ENCODE results near the gene APCDD1.
"Not testable (repeated sequence)": the region's sequence is repeated elsewhere in the genome, so short reads cannot be mapped to it uniquely, and the experiment has no call there.

APCDD1 gene

DNA sequence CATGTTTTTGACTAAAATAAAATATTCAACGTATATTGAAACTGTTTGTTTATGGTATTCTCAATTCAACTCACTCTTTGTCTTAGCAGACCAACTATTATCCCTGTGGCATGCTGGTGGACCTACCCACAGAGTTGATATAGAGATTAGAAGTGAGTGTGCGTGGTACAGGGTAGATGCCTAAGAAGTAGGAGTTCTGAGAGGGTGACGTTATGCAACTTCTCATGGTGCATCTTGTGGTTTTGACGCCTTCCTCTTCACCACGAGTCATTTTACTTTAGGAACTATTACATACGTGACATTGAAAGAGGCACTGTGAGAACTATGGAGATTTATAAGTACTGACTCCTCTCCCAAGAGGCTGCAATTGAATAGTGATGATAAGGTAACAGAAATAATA lies 44.8 kb downstream of the APCDD1 start:
- TF ChIP-seq, protein P1, sequence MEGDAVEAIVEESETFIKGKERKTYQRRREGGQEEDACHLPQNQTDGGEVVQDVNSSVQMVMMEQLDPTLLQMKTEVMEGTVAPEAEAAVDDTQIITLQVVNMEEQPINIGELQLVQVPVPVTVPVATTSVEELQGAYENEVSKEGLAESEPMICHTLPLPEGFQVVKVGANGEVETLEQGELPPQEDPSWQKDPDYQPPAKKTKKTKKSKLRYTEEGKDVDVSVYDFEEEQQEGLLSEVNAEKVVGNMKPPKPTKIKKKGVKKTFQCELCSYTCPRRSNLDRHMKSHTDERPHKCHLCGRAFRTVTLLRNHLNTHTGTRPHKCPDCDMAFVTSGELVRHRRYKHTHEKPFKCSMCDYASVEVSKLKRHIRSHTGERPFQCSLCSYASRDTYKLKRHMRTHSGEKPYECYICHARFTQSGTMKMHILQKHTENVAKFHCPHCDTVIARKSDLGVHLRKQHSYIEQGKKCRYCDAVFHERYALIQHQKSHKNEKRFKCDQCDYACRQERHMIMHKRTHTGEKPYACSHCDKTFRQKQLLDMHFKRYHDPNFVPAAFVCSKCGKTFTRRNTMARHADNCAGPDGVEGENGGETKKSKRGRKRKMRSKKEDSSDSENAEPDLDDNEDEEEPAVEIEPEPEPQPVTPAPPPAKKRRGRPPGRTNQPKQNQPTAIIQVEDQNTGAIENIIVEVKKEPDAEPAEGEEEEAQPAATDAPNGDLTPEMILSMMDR (IDR thresholded peaks at IDR 0.05; ENCODE audit: borderline replicate concordance, insufficient read depth, low read depth, low read length) = no peak
- H3K4me3 ChIP-seq (ENCODE audit: low read depth, low read length) = no peak overlapping the region

DNA sequence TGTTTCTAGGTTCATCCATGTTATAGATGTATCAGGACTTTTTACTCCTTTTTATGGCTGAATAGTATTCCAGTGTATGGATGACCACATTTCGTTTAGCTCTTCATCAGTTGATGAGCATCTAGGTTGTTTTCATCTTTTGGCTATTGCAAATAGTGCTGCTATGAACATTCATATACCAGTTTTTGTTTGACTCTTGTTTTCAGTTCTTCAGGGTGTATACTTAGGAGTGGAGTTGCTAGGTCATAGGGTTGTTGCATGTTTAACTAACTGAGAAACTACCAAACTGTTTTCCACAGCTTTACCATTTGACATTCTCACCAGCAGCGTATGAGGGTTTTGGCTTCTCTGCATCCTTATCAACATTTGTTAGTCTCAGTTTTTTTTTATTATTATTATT lies 45.6 kb downstream of the APCDD1 start:
- H3K4me3 ChIP-seq (ENCODE audit: low read depth, low read length) = no peak overlapping the region
- TF ChIP-seq, protein P1 (IDR thresholded peaks at IDR 0.05; ENCODE audit: borderline replicate concordance, insufficient read depth, low read depth, low read length) = no peak

DNA sequence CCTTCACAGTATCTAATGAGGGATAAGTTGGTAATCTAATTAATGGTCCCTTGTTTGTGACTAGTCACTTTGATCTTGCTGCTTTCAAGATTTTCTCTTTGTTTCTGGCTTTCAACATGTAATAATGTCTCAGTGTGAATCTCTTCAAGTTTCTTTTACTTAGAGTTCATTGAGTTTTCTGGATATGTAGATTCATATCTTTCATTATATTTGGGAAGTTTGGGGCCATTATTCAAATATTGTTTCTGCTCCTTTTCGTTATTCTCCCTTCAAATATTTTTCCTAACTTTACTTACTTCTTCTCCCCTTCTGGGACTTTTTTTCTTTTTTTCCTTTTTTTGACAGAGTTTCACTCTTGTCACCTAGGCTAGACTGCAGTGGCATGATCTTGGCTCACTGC lies 50.3 kb downstream of the APCDD1 start:
- no peak overlapping the region for H3K4me3 ChIP-seq (ENCODE audit: low read depth, low read length)
- TF ChIP-seq, protein P1 (IDR thresholded peaks at IDR 0.05; ENCODE audit: borderline replicate concordance, insufficient read depth, low read depth, low read length) = no peak

DNA sequence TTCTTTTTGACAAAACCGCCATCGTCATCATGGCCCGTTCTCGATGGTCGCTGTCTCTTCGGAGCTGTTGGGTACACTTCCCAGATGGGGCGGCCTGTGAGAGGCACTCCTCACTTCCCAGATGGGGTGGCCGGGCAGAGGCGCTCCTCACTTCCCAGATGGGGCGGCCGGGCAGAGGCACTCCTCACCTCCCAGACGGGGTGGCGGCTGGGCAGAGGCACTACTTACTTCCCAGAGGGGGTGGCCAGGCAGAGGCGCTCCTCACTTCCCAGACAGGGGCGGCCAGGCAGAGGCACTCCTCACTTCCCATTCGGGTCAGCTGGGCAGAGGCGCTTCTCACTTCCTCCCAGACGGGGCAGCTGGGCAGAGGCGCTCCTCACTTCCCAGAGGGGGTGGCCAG lies 51.5 kb downstream of the APCDD1 start:
- H3K4me3 ChIP-seq (ENCODE audit: low read depth, low read length) = not testable (repeated sequence)

DNA sequence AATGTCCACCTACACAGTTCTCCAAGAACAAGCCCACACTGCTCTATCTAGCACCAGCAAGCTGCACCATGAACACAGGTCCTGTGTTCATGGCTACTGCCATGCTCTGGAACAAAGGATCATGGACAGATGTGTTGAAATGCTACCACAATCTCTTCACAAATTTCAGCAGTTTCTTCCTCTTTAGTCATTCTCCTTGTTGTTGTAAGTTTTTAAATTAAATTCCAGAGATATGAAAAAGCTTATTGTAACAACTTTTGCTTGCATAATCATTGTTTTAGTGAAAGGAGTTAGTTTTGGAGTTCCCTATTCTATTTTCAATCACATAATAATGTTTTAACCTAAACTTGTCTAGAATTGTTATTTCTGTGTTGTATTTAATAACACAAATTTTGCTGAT lies 54.2 kb downstream of the APCDD1 start:
- TF ChIP-seq, protein P1 (IDR thresholded peaks at IDR 0.05; ENCODE audit: borderline replicate concordance, insufficient read depth, low read depth, low read length) = no peak
- no peak overlapping the region for H3K4me3 ChIP-seq (ENCODE audit: low read depth, low read length)

DNA sequence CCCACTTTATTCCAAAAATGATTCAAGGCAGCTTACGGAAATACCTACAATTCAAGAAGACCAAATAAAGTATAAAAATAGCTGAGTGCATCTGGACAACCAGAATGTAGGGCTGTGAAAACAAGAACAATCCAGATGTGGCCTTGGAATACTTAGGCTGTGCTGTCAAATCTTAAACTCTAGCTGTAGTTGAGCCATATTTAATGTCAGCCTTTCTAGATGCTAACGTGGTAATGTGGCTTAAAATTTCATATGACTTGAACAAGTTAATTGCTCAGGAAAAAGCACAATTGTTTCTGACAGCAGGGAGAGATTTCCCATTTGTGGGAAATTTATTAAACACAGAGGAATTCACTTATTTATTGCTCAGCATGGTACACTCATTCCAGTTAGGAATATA lies 56.8 kb downstream of the APCDD1 start:
- TF ChIP-seq, protein P1 (IDR thresholded peaks at IDR 0.05; ENCODE audit: borderline replicate concordance, insufficient read depth, low read depth, low read length) = no peak
- H3K4me3 ChIP-seq (ENCODE audit: low read depth, low read length) = no peak overlapping the region

DNA sequence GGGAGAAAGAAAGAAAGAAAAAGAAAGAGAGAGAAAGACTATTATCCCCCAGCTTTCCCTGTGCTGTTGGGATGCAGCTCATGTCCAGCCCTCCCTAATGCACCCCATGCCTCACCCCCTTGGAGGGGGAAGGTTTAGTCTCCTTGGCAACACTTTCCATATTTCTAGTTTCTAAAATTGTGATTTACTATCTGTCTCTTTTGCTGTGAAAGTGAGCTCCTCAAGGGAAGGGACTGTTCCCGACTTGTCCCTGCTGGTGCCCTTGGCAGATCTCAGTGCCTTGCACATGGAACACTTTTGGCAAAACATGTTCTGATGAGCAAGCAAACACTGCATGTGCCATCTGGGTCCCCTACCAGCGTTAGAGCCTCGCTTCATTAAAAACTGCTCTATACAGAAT lies 59.6 kb downstream of the APCDD1 start:
- TF ChIP-seq, protein P1 (IDR thresholded peaks at IDR 0.05; ENCODE audit: borderline replicate concordance, insufficient read depth, low read depth, low read length) = no peak

DNA sequence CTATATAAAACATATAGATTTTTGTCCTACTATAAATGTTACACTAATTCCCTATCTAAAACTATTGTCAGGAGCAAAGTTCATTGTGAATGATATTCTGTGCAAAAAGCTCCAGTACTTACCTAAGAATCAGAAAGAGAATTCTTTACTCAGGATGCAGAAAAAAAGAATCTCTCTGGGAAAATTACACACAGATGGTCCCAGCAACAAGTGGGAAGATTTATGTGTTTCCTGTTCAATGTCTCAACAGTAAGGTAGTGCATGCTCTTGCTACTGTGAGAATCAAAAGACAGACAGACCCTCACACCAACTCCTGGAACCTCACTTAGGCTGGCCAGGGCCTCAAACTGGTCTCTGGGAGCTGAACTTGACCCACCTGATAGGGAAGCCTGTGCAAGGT lies 60.2 kb downstream of the APCDD1 start:
- TF ChIP-seq, protein P1 (IDR thresholded peaks at IDR 0.05; ENCODE audit: borderline replicate concordance, insufficient read depth, low read depth, low read length) = no peak
- H3K4me3 ChIP-seq (ENCODE audit: low read depth, low read length) = no peak overlapping the region

More for the DNA sequence above, 59.6 kb downstream of the APCDD1 start:
- no peak overlapping the region for H3K4me3 ChIP-seq (ENCODE audit: low read depth, low read length)
